HG03520 (cell line): ENCODE data around the gene TOB2.

Source experiments
- ATAC-seq: cut with Tn5 transposase; IDR thresholded peaks from one replicate; pipeline ENCODE4 v1.9.1; 2021; ENCODE audit warnings: mild to moderate bottlenecking, moderate library complexity; ENCODE audit not compliant: unreplicated experiment

Gene TOB2

GRCh38 chr22:41446639-41447434 lies at the start of gene TOB2:
TSS of gene TOB2 (minus strand) at chr22:41446801. CDS start at chr22:41437345, 9,456 bp downstream.
- ATAC-seq: no peak

GRCh38 chr22:41491374-41492100 lies 44.9 kb upstream of the TOB2 start:
- no peak for ATAC-seq

GRCh38 chr22:41488596-41489385 lies 42.2 kb upstream of the TOB2 start:
- ATAC-seq: no peak

GRCh38 chr22:41488076-41488475 lies 41.5 kb upstream of the TOB2 start:
- no peak for ATAC-seq

- no peak for ATAC-seq
These were observed 40.7 kb upstream of the TOB2 start for GRCh38 chr22:41487037-41487935.

GRCh38 chr22:41485033-41485432 lies 38.4 kb upstream of the TOB2 start:
- ATAC-seq: no peak

- ATAC-seq: no peak
These were observed 35.8 kb upstream of the TOB2 start for GRCh38 chr22:41482319-41482935.

GRCh38 chr22:41481925-41482318 lies 35.3 kb upstream of the TOB2 start:
- no peak for ATAC-seq

GRCh38 chr22:41481131-41481830 lies 34.7 kb upstream of the TOB2 start:
- no peak for ATAC-seq

- ATAC-seq: no peak
These were observed 33.8 kb upstream of the TOB2 start for GRCh38 chr22:41480397-41480735.

GRCh38 chr22:41479671-41480396 lies 33.2 kb upstream of the TOB2 start:
- no peak for ATAC-seq

- ATAC-seq: no peak
These were observed 32.4 kb upstream of the TOB2 start for GRCh38 chr22:41478891-41479521.

- no peak for ATAC-seq
These were observed 31.9 kb upstream of the TOB2 start for GRCh38 chr22:41478473-41478872.

GRCh38 chr22:41474872-41475451 lies 28.4 kb upstream of the TOB2 start:
- ATAC-seq: no peak

- ATAC-seq: no peak
These were observed 25.0 kb upstream of the TOB2 start for GRCh38 chr22:41471568-41471967.

- ATAC-seq: no peak
These were observed 24.3 kb upstream of the TOB2 start for GRCh38 chr22:41470886-41471285.

GRCh38 chr22:41469218-41469851 lies 22.7 kb upstream of the TOB2 start:
- ATAC-seq: no peak
